Astrocyte (in vitro differentiated cells and primary cell): Measurements from ENCODE around the gene S1PR3. TPM values are rescaled to one million over a fixed set of nuclear protein-coding genes. Genes with fewer than 3 reads are reported as not detected.

Experiments
- DNase-seq: peaks from one replicate; pipeline ENCODE4 v3.0.0-alpha.2; 2010; ENCODE audit warnings: low read depth
- FAIRE-seq: peaks from 2 replicates; lab custom pipeline; 2011; peaks lifted over from hg19 to GRCh38; lab: Jason Lieb, UNC
- H2AFZ ChIP-seq: 2 replicates; pipeline ENCODE4 v1.6.0; 2012; ENCODE audit warnings: low read depth, low read length, inconsistent platforms
- H3K27ac ChIP-seq: 2 replicates; pipeline ENCODE4 v1.5.1; 2011; ENCODE audit warnings: low read depth, low read length, inconsistent platforms
- H3K27me3 ChIP-seq: 2 replicates; pipeline ENCODE4 v1.6.0; 2011; ENCODE audit warnings: low read length, inconsistent platforms; ENCODE audit not compliant: insufficient read depth
- H3K36me3 ChIP-seq: 2 replicates; pipeline ENCODE4 v1.5.1; 2011; ENCODE audit warnings: low read length, inconsistent platforms; ENCODE audit not compliant: insufficient read depth
- H3K4me1 ChIP-seq: 2 replicates; pipeline ENCODE4 v1.5.1; 2011; ENCODE audit warnings: low read length, inconsistent platforms; ENCODE audit not compliant: insufficient read depth
- H3K4me2 ChIP-seq: 2 replicates; pipeline ENCODE4 v1.6.0; 2012; ENCODE audit warnings: low read length, inconsistent platforms
- H3K4me3 ChIP-seq: 2 replicates; pipeline ENCODE4 v1.5.1; 2011; ENCODE audit warnings: low read depth, mild to moderate bottlenecking, low read length, inconsistent platforms; ENCODE audit not compliant: insufficient read depth
- H3K79me2 ChIP-seq: 2 replicates; pipeline ENCODE4 v1.6.0; 2012; ENCODE audit warnings: mild to moderate bottlenecking, low read length, inconsistent platforms; ENCODE audit not compliant: insufficient read depth
- H3K9ac ChIP-seq: 2 replicates; pipeline ENCODE4 v1.6.0; 2012; ENCODE audit warnings: mild to moderate bottlenecking, low read length, inconsistent platforms
- H3K9me3 ChIP-seq: 2 replicates; pipeline ENCODE4 v1.5.1; 2012; ENCODE audit warnings: low read depth, mild to moderate bottlenecking, low read length, inconsistent platforms; ENCODE audit not compliant: insufficient read depth
- H4K20me1 ChIP-seq: 2 replicates; pipeline ENCODE4 v1.6.0; 2012; ENCODE audit warnings: low read length, inconsistent platforms; ENCODE audit not compliant: insufficient read depth
- H3K27ac Mint-ChIP-seq: one replicate; pipeline ENCODE4 v1.8.0; 2021; ENCODE audit warnings: mild to moderate bottlenecking, mixed read lengths; ENCODE audit not compliant: unreplicated experiment
- H3K27me3 Mint-ChIP-seq: one replicate; pipeline ENCODE4 v1.8.0; 2021; ENCODE audit warnings: low read depth, mixed read lengths; ENCODE audit not compliant: unreplicated experiment
- H3K36me3 Mint-ChIP-seq: one replicate; pipeline ENCODE4 v1.8.0; 2021; ENCODE audit warnings: low read depth, mixed read lengths; ENCODE audit not compliant: unreplicated experiment
- H3K4me1 Mint-ChIP-seq: one replicate; pipeline ENCODE4 v1.8.0; 2021; ENCODE audit warnings: low read depth, mixed read lengths; ENCODE audit not compliant: unreplicated experiment
- H3K4me3 Mint-ChIP-seq: one replicate; pipeline ENCODE4 v1.8.0; 2021; ENCODE audit warnings: mild to moderate bottlenecking, moderate library complexity, mixed read lengths; ENCODE audit not compliant: unreplicated experiment
- H3K9me3 Mint-ChIP-seq: one replicate; pipeline ENCODE4 v1.8.0; 2021; ENCODE audit warnings: mild to moderate bottlenecking, mixed read lengths; ENCODE audit not compliant: unreplicated experiment
- CTCF ChIP-seq: IDR thresholded peaks from 2 replicates; pipeline ENCODE4 v1.5.1; 2011; ENCODE audit warnings: low read depth, mild to moderate bottlenecking, inconsistent platforms, low read length, moderate library complexity; ENCODE audit not compliant: insufficient read depth
- EZH2 ChIP-seq: IDR thresholded peaks from 2 replicates; pipeline ENCODE4 v1.6.1; 2012; ENCODE audit warnings: mild to moderate bottlenecking, low read length, inconsistent platforms; ENCODE audit not compliant: insufficient read depth
- total RNA-seq: library from RNA; stranded (reverse); gene quantifications from 2 replicates; pipeline ENCODE4 v1.2.1, GENCODE V29; 2021

The S1PR3 gene
- total RNA-seq, 1 donor from 2014 or later, result 24.6 TPM

GRCh38 chr9:89006267-89006666 is 15.0 kb downstream of the S1PR3 start:
- Histone ChIP-seq H2AFZ (no peak overlapping the region), H3K36me3 (peaks cover 20% of the 10 kb centered on the region), H3K27ac (no peak overlapping the region), H3K4me1 (peaks cover 10% of the 10 kb centered on the region), H3K27me3 (no peaks in the 10 kb centered on the region), H3K4me2 (no peak overlapping the region), H4K20me1 (peaks cover 30% of the 10 kb centered on the region), H3K9me3 (no peaks in the 10 kb centered on the region), H3K9ac (no peak overlapping the region), H3K79me2 (no peaks in the 10 kb centered on the region), H3K4me3 (no peak overlapping the region)
- DNase-seq (no peak), FAIRE-seq (no peak)
- peaks cover 2% of the 10 kb centered on the region for H3K9me3 Mint-ChIP-seq
- no peak overlapping the region for H3K27ac Mint-ChIP-seq
- no peaks in the 10 kb centered on the region for H3K27me3 Mint-ChIP-seq
- no peak for TF ChIP-seq EZH2
- no peak for TF ChIP-seq CTCF
- H3K4me3 Mint-ChIP-seq, result no peak overlapping the region
- H3K36me3 Mint-ChIP-seq, result peaks cover 15% of the 10 kb centered on the region
- H3K4me1 Mint-ChIP-seq, result peaks cover 8% of the 10 kb centered on the region

GRCh38 chr9:89006996-89007967 is 16.0 kb downstream of the S1PR3 start:
- Mint-ChIP-seq H3K9me3 (no peaks in the 10 kb centered on the region), H3K27me3 (no peaks in the 10 kb centered on the region), H3K4me3 (no peak overlapping the region), H3K36me3 (peaks cover 8% of the 10 kb centered on the region), H3K4me1 (peaks cover 7% of the 10 kb centered on the region), H3K27ac (no peak overlapping the region)
- TF ChIP-seq CTCF (no peak), EZH2 (no peak)
- Histone ChIP-seq H3K27me3 (no peaks in the 10 kb centered on the region), H3K9me3 (no peaks in the 10 kb centered on the region), H3K4me1 (peaks cover 10% of the 10 kb centered on the region), H3K4me3 (no peak overlapping the region), H3K79me2 (no peaks in the 10 kb centered on the region), H3K27ac (no peak overlapping the region), H3K36me3 (peaks cover 19% of the 10 kb centered on the region), H2AFZ (no peak overlapping the region), H3K9ac (no peak overlapping the region), H4K20me1 (peaks cover 20% of the 10 kb centered on the region), H3K4me2 (no peak overlapping the region)
- FAIRE-seq (no peak), DNase-seq (no peak)
